Psoas muscle (tissue), 8 donors: ENCODE results near the gene SRL. TPM values are rescaled to one million over a fixed set of nuclear protein-coding genes. Genes with fewer than 3 reads are reported as not detected.
A peak's percentile ranks its signal among the peaks of the same experiment; 100 is the strongest.

Source experiments
- ATAC-seq, 4 donors: fragments of 200-7000 bp; cut with Tn5 transposase; one replicate each; pipeline ENCODE4 v1.9.1; 2020; ENCODE audit warnings: moderate library complexity in 3 of 4, mild to moderate bottlenecking in 2 of 4
- DNase-seq, 2 donors: peaks; one replicate each; pipeline ENCODE4 v3.0.0-alpha.2; 2020
- H3K27ac ChIP-seq: fragments of 200-600 bp; one replicate; pipeline ENCODE4 v1.8.0; 2022
- H3K27me3 ChIP-seq, 3 donors: fragments of 200-600 bp in 1 of 3; one replicate each; pipeline versions ENCODE4 v1.6.1 to v1.8.0; 2013 to 2022; ENCODE audit warnings: low read length in 2 of 3, mild to moderate bottlenecking in 2 of 3, moderate library complexity in 1 of 3; ENCODE audit not compliant: insufficient read depth in 3 of 3
- H3K36me3 ChIP-seq, 2 donors: fragments of 200-600 bp in 1 of 2; one replicate each; pipeline versions ENCODE4 v1.6.1 to v1.8.0; 2013 to 2022; ENCODE audit warnings: low read depth in 1 of 2, mild to moderate bottlenecking in 1 of 2, moderate library complexity in 1 of 2; ENCODE audit not compliant: insufficient read depth in 1 of 2
- H3K4me1 ChIP-seq: fragments of 200-600 bp; one replicate; pipeline ENCODE4 v1.8.0; 2022
- H3K4me3 ChIP-seq: fragments of 200-600 bp; one replicate; pipeline ENCODE4 v1.8.0; 2022; ENCODE audit warnings: mild to moderate bottlenecking
- H3K9me3 ChIP-seq: fragments of 200-600 bp; one replicate; pipeline ENCODE4 v1.8.0; 2022
- WGBS, 3 donors: extraction: QIAGEN DNeasy Blood & Tissue Kit; methylation state at CpG; one replicate each; pipeline versions ENCODE4 v1.1.6 to v1.1.7; 2013; 5-methylcytosine and 5-hydroxymethylcytosine counted together
- intact Hi-C, 2 donors: fragments of 100-400 bp; cut with DNase I; formaldehyde crosslinking; loops; one replicate each; pipeline versions ENCODE4 v1.11.0 to v1.14.2; 2022
- polyA plus RNA-seq, 3 donors: library from polyadenylated mRNA; stranded (reverse); fragments of 200-250 nt; gene quantifications; one replicate each; pipeline ENCODE4 v1.2.3, GENCODE V29; 2013
- total RNA-seq, 4 donors: library from RNA; stranded (reverse); fragmentation: NEBNext Ultra II Directional in 2 of 4; extraction: Animal tissue kit (Norgen Biotek cat#: 25700) in 2 of 4; gene quantifications; one replicate each; pipeline versions ENCODE4 v1.2.1 to v1.2.4, GENCODE V29; 2021 to 2023
- TF ChIP-seq, protein P1 (sequence below): fragments of 200-600 bp; IDR thresholded peaks from one replicate; pipeline ENCODE4 v1.8.0; 2022; ENCODE audit warnings: antibody characterized with exemption
- donor health status: healthy with polysubstance abuse.
- donor health status: DM: no; HTN: no; CAD: no; lungs with moderate emphysema.
- donor health status: Bipolar disorder and iron deficiency.
- donor health status: healthy.
- donor health status: DM: yes; HTN: yes; CAD: no.
- donor health status: DM: no; HTN: no; CAD: no.
- donor health status: DM: no; HTN: no; CAD: no.
- donor health status: DM: yes; HTN: yes; CAD: no.

Gene SRL
- total and polyA plus RNA-seq, 7 donors: 196 to 552 (median 305) TPM

DNA sequence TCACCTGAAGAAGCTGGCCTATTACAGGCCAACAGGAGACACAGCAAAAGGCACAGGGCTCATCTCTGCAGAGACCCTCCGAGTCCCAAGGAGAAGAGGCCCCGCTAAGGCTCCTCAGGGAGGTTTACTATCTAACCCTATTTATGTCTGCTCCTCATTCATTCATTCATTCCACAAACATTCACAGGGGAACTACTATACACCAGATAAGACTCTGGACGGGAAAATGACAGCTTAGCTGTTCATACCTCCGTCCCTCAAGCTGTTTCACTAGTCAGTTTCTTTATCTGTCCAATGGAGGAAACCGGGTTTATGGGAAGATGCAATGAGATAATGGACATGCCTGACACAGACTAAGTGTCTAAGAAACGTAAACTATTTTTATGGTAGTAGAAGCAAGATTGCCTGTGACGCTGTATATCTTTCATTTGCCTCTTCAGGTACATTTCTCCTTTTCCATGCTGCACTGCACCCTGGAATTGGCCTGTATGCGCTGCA lies 62.1 kb downstream of the SRL start:
- DNase-seq (no peak), ATAC-seq (no peak)
- TF ChIP-seq, protein P1, sequence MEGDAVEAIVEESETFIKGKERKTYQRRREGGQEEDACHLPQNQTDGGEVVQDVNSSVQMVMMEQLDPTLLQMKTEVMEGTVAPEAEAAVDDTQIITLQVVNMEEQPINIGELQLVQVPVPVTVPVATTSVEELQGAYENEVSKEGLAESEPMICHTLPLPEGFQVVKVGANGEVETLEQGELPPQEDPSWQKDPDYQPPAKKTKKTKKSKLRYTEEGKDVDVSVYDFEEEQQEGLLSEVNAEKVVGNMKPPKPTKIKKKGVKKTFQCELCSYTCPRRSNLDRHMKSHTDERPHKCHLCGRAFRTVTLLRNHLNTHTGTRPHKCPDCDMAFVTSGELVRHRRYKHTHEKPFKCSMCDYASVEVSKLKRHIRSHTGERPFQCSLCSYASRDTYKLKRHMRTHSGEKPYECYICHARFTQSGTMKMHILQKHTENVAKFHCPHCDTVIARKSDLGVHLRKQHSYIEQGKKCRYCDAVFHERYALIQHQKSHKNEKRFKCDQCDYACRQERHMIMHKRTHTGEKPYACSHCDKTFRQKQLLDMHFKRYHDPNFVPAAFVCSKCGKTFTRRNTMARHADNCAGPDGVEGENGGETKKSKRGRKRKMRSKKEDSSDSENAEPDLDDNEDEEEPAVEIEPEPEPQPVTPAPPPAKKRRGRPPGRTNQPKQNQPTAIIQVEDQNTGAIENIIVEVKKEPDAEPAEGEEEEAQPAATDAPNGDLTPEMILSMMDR: no peak
- Histone ChIP-seq H3K27me3 (no peaks in the 10 kb centered on the region), H3K36me3 (no peaks in the 10 kb centered on the region), H3K4me1 (no peaks in the 10 kb centered on the region), H3K9me3 (no peaks in the 10 kb centered on the region), H3K27ac (no peak overlapping the region), H3K4me3 (no peak overlapping the region)
- WGBS, 3 donors: 89 to 90% (median 90%) methylated on average over 8 of the region's 8 CpGs
- intact Hi-C loops: loop anchor here in 1 of 2 donors (5.0 kb wide), 1 partner anchor 198 kb away; no protein-coding TSS in a partner anchor

DNA sequence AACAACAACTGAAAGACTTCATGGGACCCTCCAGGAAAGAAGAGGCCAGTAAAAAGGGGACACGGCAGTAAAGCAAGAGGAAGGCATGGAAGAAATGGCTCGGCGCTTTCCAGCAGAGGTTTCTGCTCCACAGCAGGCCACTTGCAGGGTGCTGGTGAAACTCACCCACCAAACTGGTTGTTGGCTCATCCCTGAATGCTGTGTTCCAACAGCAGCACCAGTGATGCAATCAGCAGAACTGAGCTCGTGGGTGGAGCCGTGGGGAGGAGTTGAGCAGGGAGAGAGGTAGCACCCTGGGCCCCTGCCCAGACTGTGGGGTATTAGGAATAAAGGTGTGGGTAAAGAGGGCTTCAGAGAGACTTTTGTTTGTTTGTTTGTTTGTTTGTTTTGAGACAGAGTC lies 62.9 kb downstream of the SRL start:
- 65 to 81% (median 68%) methylated on average over 5 of the region's 5 CpGs for WGBS, 3 donors
- no peaks in the 10 kb centered on the region for H3K9me3 ChIP-seq

DNA sequence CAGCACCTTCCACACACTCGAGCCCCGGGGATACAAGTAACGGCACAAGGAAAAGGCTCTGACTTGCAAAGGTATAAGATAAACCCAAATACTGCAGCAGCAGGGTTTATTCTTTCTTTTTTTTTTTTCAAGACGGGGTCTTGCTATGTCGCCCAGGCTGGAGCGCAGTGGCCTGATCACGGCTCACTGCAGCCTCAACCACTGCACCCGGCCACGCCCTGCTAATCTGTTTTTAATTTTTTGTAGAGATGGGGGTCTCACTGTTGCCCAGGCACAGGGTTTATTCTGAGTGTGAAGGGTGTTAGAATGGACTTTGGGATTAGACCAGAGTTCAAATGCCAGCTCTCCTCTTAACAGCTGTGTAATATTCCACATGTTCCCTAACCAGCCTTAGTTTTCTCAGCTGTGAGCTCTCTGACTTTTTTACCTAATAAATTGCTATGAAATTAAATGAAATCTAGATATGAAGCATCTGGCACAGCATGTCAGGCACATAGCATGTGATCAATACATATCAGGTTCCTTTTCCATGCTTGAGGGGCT lies 63.3 kb downstream of the SRL start:
- DNase-seq (no peak), ATAC-seq (no peak)
- intact Hi-C loops: no loop called here
- Histone ChIP-seq H3K4me1 (no peaks in the 10 kb centered on the region), H3K9me3 (no peaks in the 10 kb centered on the region), H3K4me3 (no peak overlapping the region), H3K27me3 (no peaks in the 10 kb centered on the region), H3K36me3 (no peaks in the 10 kb centered on the region), H3K27ac (no peak overlapping the region)
- TF ChIP-seq, protein P1: no peak
- 87 to 97% (median 96%) methylated on average over 9 of the region's 9 CpGs for WGBS, 3 donors

More for the DNA sequence above, 62.9 kb downstream of the SRL start:
- no peaks in the 10 kb centered on the region for H3K27me3 ChIP-seq
- intact Hi-C loops: no loop called here
- ATAC-seq: no peak
- H3K36me3 ChIP-seq: no peaks in the 10 kb centered on the region
- H3K4me1 ChIP-seq: no peaks in the 10 kb centered on the region
- no peak overlapping the region for H3K4me3 ChIP-seq
- peak; percentile 32 to 67 for DNase-seq
- no peak overlapping the region for H3K27ac ChIP-seq
- TF ChIP-seq, protein P1: no peak

DNA sequence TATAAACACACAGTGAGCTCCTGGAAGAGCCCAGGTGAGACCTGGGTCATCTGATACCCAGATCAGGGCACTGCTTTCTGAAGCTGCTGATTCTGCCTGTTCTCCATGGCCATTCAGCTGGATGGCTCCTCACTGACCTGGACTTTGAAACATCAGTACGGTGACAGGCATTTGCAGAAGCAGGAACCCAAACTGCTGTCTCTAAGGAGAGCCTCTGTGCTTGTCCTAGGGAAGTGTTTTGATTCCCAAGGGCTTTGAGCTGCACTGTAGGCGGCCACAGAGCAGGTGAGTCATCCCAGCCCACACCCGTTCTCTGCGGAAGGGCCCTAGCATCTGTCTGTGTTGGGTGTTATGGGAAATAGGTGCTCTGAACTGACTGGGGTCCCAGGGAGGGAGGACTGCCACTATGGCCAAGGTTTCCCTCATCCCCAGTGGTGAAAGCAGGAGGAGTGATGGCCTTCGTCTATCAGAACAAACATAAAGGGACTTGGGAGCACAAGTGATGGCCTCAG lies 64.9 kb downstream of the SRL start:
- no peaks in the 10 kb centered on the region for H3K36me3 ChIP-seq
- no peak overlapping the region for H3K27ac ChIP-seq
- intact Hi-C loops: no loop called here
- no peaks in the 10 kb centered on the region for H3K4me1 ChIP-seq
- no peaks in the 10 kb centered on the region for H3K9me3 ChIP-seq
- TF ChIP-seq, protein P1: no peak
- no peak for DNase-seq
- no peaks in the 10 kb centered on the region for H3K27me3 ChIP-seq
- no peak overlapping the region for H3K4me3 ChIP-seq
- 76 to 82% (median 79%) methylated on average over 5 of the region's 5 CpGs for WGBS, 3 donors
- no peak for ATAC-seq

DNA sequence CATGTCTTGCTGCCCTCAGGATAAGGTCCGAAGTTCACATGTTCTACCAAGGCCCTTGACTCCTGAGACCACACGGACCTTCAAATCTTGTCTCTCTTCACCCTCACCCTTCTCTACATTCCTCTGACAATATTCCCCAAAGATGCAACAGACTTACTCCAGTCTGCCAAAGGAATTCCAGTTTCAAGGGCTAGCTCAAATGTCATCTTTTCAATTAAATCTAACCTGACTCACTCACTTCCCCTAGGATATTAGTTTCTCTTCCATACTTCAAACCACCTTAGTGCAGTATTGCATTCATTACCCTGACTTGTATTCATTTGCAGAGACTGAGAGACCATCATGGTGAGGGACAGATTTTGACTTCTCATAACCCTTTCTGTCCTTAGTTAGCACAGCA lies 66.0 kb downstream of the SRL start:
- 83 to 98% (median 84%) methylated on average over 2 of the region's 2 CpGs for WGBS, 3 donors
- H3K27ac ChIP-seq: no peak overlapping the region
- H3K9me3 ChIP-seq: no peaks in the 10 kb centered on the region
- intact Hi-C loops: no loop called here
- H3K4me1 ChIP-seq: no peaks in the 10 kb centered on the region
- H3K27me3 ChIP-seq: no peaks in the 10 kb centered on the region
- ATAC-seq (no peak), DNase-seq (no peak)
- TF ChIP-seq, protein P1: no peak
- H3K4me3 ChIP-seq: no peak overlapping the region
- H3K36me3 ChIP-seq: no peaks in the 10 kb centered on the region
